Stimulated activated CD4-positive, alpha-beta T cell treated with anti-CD3 and anti-CD28 coated beads, Interleukin-12 subunit alpha, Interleukin-12 subunit beta, amount 100 ng/mL, for 48 hours (primary cell): ENCODE measurements around the gene CMSS1.

ENCODE experiments used
- DNase-seq, 3 donors: peaks; one replicate each; pipeline ENCODE4 v3.0.0-alpha.2; 2020; ENCODE audit warnings: low read depth in 2 of 3, low spot score in 1 of 3

CMSS1 gene

DNA sequence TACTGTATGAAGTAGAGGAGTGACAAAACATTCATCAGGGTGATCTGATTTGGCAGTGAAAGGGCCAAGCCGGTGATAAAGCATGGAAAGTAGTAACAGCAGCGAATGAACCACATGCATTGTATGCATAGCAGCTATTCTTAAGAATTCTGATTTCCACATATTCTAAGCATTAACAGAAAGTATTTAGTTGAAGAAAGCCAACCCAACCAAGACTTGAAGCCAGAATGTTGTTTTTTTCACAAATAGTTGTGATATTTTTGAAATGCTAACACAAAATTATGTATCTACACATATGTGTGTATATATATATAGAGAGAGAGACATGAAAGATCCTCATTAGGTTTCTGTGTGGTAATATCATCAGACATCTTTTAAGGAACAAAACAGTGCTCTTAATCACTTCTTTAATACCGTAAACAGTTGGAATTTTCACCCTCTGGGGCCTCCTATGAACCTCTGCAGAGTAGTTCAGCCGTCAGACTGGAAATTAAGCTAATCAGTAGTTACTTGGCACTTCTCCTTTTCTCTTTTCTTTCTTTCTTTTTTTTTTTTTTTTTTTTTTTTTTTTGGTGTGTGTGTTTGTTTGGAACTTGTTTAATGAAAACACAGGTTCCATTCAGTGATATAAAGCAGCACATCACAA lies 139.6 kb downstream of the CMSS1 start:
- no peak for DNase-seq

DNA sequence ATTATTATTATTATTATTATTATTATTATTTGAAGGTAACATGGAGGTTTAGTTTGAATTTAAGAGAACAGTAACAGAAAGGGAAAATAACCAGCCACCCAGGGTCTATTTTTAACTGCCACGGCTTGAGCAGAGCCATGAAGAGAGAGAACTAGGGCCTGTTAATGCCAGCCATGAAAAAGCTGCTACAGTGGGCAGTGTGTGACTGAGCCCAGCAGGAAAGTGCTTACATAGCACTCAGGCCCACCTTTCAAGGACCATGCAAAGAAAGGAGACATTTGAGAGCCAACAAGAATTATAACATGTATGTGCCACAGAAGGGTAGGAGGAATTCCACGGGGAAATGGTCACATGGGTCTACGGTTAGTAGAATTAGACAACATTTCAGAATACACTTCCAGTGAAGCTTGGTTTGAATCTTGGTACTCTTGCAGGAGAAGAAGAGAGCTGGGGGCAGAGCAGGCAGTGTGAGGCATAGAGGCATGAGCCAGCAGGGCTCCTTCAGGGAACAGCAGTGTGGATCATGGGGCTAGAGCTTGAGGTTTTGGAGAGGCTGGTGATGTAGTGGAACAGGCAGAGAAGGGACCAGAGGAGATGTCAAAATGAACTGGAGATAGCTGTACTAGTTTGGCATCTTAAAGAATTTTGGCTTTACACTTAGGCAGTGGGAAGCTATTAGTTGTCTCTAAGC lies 140.7 kb downstream of the CMSS1 start:
- DNase-seq: no peak

DNA sequence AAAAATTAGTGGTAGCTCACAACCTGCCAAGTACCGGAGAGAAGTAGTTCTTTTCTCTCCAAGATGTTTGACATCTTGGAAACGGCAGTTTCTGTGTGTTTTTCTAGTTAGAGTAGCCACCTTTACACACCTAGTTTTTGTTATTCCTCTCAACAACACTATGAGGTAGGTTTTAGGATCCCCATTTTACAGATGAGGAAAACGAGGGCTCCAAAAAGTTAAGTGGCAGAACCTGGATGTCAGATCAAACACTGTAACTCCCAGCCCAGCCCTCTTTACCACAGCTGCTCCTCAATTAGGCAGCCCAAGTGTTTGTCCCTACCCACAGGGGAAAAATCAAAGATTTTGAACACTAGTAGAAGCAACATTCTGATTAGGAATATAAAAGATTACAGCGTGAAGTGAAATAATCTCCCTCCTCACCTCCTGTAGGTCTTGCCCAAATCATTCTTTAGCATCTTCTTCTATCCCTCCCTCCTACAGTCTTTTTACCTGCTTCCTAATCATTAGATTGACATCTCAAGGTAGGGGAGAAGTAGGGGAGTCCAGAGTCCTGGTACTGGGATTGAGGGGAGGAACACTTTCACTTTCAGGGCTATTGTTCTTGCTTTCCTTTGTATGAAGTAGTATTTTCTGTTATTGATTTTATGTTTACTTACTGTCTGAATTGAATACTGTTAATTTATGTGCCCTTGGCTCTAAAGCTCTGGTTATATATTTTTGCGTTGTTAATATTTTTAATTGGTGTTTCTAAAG lies 142.6 kb downstream of the CMSS1 start:
- no peak for DNase-seq

DNA sequence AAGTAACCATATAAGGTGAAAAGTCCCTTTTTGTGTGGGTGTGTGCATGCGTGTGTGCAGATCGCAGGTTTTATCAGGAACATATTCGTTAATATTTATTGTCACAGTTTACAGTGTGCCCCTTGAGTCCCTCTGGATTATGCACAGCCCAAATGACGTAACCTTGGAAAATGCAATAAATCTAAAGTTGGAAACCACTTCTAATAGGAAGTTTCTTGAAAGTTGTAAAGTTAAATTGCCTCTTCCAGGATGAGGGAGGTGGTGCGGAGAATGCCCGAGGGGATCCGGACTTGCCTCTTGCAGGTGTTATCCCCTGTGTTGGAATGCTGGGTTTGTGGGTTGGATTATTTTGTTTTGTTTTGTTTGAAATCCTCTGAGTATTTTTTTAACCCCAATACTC lies 143.3 kb downstream of the CMSS1 start:
- DNase-seq: no peak

DNA sequence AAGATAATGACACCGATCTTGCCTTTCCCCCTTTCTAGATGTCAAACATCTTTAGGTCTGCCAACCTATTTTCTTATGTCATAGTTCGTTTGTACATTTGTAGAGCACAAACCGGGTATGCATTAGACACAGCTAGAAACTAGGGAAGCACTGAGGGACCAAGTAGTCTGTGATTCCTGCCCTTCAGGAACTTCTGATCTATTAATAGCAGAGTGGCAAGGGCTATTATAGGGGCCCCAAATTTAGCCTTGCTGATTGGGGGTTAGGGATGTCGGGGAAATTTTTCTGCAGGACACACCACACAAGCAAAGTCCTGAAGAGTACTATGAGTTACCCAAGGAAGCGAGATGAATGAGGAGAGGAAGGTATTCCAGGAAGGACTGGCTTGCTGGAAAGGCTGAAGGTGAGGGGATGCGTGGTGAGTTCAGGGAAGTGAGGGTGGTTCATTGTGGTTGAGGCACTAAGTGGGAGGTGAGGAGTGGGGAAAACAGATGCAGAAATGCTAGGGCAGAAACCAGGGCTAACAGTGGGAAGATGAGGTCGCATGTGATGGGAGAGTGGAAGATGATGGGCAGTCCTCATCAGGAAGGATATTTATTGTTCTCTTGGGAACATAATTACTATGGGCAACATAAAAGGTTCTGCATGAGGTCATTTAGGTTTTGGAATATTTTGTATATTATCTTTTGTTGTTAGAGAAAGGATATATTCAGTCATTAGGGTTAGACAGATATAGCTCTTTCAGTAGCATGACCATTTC lies 144.3 kb downstream of the CMSS1 start:
- no peak for DNase-seq

DNA sequence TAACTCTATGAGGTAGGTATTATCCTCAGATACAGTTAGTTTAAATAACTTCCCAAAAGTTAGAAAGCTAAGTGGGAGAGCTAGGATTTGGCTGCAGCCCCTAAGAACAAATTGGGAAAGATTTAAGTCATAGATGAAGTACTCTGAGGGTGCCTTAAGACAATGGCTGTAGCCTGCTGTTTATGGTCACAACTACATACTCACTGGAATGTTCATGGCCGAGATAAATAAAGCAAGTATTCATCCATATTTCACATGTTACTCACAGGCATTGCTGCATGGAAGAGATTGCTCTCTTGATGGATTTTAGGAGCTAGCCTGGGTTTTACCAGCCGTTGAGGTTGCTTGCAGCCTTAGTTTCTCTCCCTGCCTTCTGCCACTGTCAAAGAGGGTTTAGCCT lies 145.0 kb downstream of the CMSS1 start:
- no peak for DNase-seq

DNA sequence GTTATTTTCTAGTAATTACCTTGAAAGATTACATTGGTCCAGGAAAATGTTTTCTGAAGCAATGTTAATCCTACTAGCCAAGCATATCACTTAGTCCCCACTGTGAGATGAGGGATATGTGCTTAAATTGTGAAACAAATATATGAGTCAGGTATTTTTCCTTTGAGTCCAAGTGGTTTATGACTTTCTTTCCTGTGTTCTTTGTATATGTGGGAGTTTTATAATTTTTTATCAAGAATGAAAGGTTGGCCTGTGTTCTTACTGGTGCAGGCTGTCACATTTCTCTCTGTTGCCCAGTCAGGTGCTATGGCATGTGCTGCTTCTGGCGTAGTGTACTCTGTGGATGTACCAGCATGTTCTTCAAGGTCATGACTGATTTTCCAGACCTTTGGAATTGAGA lies 147.4 kb downstream of the CMSS1 start:
- DNase-seq: no peak

DNA sequence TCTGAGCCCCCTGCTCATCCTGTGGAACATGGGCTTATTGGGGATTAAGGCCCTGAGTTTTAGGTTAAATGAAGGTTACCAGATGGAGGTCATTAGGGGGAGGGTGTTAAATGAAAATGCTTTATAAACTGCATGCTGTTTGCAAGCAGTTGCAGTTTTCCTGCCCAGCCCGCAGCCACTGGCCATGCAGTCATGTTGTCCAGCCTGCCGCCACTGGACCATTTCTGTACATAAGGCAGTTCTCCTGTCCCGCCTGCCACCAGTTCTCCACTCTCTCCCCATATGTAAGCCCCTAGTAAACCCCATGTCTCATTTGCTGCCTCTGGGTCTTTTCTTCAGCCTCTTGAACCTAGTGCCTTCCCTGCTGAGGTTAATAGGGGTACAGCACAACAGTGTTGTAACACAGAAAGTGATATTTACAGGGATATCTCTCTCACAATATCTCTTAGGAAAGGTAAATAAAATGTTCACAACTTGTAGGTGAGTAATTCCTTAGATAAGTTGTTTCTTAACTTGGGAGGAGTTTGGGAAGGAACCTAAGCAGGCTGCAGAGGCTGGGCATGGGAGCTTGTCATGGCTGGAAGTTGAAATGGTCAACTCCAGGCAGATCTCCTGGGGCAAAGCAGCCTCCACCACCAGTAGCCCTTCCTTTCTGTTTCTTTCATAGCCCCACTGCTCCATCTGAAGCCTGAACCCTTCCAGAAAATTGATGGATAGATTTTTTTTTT lies 148.2 kb downstream of the CMSS1 start:
- no peak for DNase-seq

DNA sequence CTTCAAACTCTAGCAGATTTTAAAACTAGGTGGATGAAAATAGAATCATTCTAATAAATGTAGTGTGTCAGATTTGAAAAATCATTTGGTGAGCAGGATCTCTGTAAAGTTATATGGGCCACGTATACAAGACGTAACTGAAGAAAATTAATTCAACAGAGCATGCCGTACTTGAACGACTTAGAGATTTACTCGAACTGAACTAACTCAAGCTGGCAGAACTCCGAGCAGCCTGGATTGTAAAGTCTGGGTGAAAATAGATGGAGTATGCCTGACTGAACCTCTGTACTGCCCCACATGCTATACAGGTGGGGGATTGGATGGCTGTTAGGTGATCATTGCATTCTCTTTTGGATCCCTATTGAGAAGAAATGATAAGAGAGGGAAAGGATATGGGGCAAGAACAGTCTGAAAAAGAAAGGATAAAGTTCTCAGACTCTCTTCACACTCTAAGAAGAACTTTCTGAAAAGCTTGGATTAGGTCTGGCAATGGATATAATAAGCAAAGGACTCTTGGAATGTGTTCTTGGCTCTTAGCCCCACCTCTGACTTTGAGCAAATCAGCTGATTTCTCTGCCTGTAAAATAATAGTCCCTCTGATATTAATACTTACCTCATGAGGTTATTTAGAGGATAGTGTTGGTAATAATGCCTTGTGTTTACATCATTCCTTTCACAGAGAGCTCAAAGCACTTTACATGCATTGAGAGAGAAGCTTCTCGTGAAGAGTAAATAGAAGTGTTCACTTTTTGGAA lies 149.2 kb downstream of the CMSS1 start:
- no peak for DNase-seq

DNA sequence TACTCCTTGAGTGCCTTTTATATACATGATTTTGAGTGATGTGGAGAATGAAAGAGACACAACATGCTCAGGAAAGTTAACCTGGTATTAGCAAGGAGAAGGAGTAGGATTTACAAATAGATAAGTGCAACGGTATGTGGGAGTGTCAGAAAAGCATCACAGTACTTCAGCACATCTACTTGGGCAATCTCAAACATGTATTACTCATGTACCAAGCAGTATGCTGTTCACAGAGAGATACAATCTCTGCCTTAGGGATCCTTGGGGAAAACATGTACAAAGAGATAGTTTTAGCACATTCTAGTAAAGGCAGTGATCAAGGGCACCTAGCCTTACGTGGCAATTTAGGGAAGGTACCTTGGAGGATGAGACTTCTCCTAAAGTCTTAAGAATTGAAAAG lies 150.1 kb downstream of the CMSS1 start:
- no peak for DNase-seq

DNA sequence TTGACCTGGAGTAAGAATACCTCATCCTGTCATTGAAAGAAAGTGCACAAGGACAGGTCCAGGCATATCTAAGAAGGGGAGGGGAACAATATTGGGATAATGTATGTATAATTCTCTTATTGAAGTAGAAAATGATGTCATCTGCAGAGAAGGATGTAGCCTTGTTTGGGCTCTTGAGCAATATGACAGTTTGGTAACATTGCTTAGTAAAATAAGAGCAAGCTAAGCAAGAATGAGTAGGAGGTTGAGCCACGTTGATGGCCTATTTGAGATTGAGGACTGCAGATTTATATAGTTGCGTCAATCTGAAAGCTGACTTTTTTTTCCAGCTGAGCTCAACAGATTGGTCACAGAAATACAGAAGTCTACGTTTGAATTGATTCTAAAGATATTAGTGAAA lies 151.5 kb downstream of the CMSS1 start:
- no peak for DNase-seq

DNA sequence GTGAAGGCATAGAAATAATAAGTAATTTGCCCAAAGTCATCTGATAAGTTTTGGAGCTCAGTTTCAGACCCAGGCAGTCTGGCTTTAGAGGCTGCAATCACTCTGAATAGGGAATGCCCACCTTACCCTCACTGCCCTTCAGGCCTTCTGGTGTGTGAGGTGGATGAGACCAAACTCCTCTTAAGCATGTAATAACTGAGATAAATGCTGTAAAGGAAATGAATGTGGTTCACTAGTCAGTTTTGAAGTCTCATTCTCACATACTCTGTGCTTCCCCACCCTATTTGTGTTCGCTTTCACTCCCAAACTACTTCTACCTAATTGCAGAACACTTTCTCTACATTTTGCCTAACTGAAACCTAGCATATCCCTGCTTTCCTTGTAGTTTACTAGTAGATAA lies 152.5 kb downstream of the CMSS1 start:
- no peak for DNase-seq

DNA sequence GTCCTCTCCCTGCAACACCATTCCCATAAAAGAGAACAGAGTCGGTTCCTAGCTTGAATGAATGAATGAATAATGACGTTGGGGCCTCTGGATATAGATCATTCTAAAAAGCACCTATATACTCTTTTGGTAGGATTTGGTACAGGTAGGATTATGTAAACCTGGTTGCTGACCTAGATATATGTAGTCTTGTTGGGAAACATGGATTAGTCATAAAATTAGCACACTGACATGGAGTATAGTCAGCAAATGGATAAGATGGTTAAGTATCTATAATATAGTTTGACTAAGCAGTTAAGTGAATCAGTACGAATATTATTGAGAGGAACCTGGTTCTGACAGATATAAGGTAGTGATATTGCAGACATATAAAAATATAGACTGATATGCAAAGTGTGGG lies 154.1 kb downstream of the CMSS1 start:
- DNase-seq: no peak

DNA sequence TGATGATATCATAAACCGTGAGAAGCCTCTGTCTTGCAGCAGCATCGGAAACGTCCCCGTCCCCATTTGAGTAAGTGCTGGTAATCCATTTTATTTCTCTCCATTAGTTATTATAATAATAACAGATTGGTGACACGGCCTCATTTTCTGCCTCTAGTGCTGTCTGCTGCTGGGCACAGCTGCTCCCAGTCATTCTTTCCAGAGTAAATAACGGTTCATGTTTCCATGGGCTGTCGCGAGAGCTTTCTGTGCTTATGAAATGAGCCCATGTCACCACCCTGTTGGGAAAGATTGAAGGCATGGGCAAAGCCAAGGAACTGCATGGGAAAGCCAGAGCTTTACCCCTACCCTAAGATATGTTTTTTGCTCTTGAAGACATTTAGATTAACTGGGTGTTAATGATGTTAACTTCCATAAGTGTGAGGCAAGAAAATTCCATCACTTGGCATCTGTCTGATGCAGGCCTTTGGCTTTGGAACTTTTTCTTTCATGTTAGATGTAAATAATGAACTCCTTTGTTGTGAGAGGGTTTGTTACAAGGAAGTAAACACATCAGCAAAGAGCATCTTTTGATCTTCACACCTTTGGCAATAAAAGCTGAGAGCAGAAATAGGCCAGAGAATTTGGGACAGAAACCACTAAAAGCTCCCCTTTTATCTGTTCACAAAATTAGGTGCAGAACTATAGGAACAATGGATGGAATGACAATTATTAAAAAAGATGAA lies 154.9 kb downstream of the CMSS1 start:
- no peak for DNase-seq

DNA sequence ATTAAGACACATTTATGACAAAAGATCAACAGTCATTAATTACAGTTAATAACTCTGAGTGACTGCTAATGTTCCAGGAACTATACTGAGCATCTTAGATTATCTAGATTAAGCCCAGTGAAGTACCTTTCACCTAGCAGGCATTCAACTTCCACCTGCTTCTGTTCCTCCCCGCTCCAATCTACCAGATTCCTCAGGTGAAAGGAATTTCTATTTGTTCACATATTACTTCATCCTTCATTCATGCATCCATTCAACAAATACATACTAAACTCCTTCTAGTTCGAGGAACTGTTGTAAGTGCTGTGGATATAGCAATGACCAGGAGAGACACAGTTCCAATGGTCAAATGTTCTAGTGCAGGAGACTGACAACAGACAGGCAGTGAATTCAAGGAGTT lies 157.3 kb downstream of the CMSS1 start:
- DNase-seq: no peak

DNA sequence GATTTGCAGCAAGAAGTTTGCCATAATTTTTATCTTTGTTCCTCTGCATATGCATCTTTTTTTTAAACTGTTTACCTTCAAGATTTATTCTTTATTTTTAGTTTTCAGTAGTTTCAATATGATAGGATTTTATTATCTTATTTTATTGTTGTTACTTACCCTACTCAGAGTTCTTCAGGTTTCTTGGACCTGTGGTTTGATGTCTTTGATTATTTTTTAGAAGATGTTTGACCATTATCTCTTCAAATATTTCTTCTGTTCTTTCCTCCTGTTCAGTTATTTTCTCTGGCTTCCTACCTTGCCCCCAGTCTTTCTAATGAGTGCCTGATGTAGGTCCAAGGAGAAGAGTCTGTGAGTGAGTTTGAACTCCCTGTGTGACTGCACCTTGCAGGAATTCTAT lies 158.9 kb downstream of the CMSS1 start:
- no peak for DNase-seq

DNA sequence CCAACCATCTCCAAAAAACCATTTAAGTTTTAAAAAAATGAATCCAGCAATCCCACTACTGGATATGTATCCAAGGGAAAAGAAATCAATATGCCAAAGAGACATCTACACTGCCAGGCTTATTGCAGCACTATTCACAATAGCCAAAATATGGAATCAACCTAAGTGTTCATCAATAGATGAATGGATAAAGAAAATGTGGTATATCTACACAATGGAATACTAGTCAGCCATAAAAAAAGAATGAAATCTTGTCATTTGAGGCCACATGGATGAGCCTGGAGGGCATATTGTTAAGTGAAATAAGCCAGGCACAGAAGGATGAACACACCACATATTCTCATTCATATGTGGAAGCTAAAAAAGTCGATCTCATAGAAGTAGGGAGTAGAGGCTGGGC lies 160.6 kb downstream of the CMSS1 start:
- DNase-seq: no peak

DNA sequence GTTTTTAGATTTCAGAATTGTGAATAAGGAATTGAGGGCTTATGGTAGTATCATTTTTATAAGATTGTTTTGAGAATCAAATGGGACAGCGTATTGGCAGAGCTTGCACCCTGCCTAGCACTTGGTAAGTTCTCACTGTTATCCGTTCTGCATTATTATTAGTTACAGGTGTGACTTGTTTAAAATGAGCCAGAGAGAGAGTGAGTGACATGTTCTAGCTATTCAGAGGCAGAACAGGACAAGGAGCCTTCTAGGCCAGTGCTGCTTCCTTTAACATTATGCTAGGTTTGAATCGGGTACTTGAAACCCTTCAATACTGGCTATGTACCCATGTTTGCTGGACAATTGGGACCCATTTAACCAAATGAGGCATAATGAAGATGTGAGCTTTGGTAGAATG lies 162.9 kb downstream of the CMSS1 start:
- no peak for DNase-seq

DNA sequence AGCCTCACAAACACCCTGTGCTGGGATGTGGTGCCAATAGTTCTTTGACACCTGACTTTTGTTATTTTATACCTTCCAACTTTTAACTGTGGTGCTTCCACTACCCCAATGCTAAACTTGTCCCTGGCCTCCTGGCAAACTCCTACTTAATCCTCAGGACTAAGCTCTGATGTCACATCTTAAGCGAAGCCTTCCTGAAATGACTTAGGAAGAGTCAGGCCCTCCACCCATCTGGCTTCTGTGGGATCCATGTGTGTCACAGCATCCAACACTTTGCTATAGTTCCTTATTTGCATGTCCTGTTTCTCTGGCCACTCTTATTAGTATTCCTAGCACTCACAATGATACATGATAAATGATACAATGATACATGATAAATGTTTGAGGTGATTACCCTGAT lies 163.5 kb downstream of the CMSS1 start:
- DNase-seq: no peak

DNA sequence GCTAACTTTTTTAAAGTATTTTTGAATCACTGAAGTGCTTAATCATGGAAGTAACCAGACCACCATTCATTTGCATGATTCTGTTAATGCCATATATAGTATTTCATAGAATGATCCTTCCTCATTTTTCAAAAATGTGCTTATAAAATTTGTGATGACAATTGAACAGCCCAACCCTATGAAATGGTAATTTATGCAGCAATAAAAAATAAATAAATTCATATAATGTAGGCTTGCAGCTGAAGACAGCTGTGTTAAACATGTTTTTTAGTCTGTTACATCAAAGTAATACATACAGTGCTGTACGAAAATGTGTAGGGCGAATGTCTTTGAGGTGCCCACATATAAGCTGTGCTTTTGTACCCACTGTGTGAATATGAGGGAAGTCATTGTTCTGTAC lies 165.0 kb downstream of the CMSS1 start:
- no peak for DNase-seq
